Hepatocyte (in vitro differentiated cells): Measurements from ENCODE around the gene C1QTNF3. TPM values are rescaled to one million over a fixed set of nuclear protein-coding genes. Genes with fewer than 3 reads are reported as not detected.

Experiments
- DNase-seq: peaks from one replicate; pipeline ENCODE4 v3.0.0-alpha.2; 2016; ENCODE audit warnings: low spot score
- H2AFZ ChIP-seq: fragments of 200-600 bp; sonication (generic); 2 replicates; pipeline ENCODE4 v1.6.0; 2016; ENCODE audit warnings: antibody characterized with exemption, mild to moderate bottlenecking
- H3K27ac ChIP-seq: fragments of 200-600 bp; sonication (generic); 2 replicates; pipeline ENCODE4 v1.5.1; 2016; ENCODE audit warnings: mild to moderate bottlenecking
- H3K27me3 ChIP-seq: fragments of 200-600 bp; sonication (generic); 2 replicates; pipeline ENCODE4 v1.6.1; 2016
- H3K36me3 ChIP-seq: fragments of 200-600 bp; sonication (generic); replicated peaks from 2 replicates; pipeline ENCODE4 v1.5.1; 2016; ENCODE audit warnings: low read depth; ENCODE audit not compliant: insufficient read depth
- H3K4me1 ChIP-seq: fragments of 200-600 bp; sonication (generic); 2 replicates; pipeline ENCODE4 v1.5.1; 2016; ENCODE audit warnings: mild to moderate bottlenecking, moderate library complexity; ENCODE audit not compliant: insufficient read depth
- H3K4me2 ChIP-seq: fragments of 200-600 bp; sonication (generic); 2 replicates; pipeline ENCODE4 v1.6.0; 2016
- H3K4me3 ChIP-seq: fragments of 200-600 bp; sonication (generic); 2 replicates; pipeline ENCODE4 v1.5.1; 2016; ENCODE audit warnings: mild to moderate bottlenecking
- H3K79me2 ChIP-seq: fragments of 200-600 bp; sonication (generic); 2 replicates; pipeline ENCODE4 v1.6.0; 2017; ENCODE audit warnings: mild to moderate bottlenecking
- H3K9me2 ChIP-seq: fragments of 200-600 bp; sonication (generic); replicated peaks from 2 replicates; pipeline ENCODE4 v1.6.0; 2017; ENCODE audit warnings: mild to moderate bottlenecking; ENCODE audit not compliant: insufficient read depth
- H3K9me3 ChIP-seq: fragments of 200-600 bp; sonication (generic); 2 replicates; pipeline ENCODE4 v1.5.1; 2016; ENCODE audit warnings: low read depth, mild to moderate bottlenecking
- H4K20me1 ChIP-seq: fragments of 200-600 bp; sonication (generic); 2 replicates; pipeline ENCODE4 v1.6.0; 2016; ENCODE audit warnings: mild to moderate bottlenecking; ENCODE audit not compliant: insufficient read depth, poor library complexity, severe bottlenecking
- EZH2 ChIP-seq: fragments of 200-600 bp; sonication (generic); IDR thresholded peaks from 2 replicates; pipeline ENCODE4 v1.6.1; 2016; ENCODE audit warnings: antibody characterized with exemption, mild to moderate bottlenecking, borderline replicate concordance
- EZH2phosphoT487 ChIP-seq: fragments of 200-600 bp; sonication (generic); IDR thresholded peaks from one replicate; pipeline ENCODE4 v1.6.1; 2018; ENCODE audit warnings: antibody characterized with exemption, mild to moderate bottlenecking, low read depth, moderate library complexity; ENCODE audit not compliant: unreplicated experiment, severe bottlenecking
- WGBS: methylation state at CpG from one replicate; pipeline ENCODE4 v1.1.6; 2016; ENCODE audit warnings: low lambda C conversion rate; ENCODE audit errors: missing lambda C conversion rate; 5-methylcytosine and 5-hydroxymethylcytosine counted together
- polyA plus RNA-seq: library from polyadenylated mRNA; unstranded; fragments of >200 nt; fragmentation: Nextera tagmentation; extraction: Ambion mirVana; gene quantifications from 2 replicates; pipeline ENCODE4 v1.2.1, GENCODE V29; 2016
- total RNA-seq: library from RNA; depleted of rRNA; stranded (reverse); fragments of >200 nt; gene quantifications from 2 replicates; pipeline ENCODE4 v1.2.3, GENCODE V29; 2014
- TF ChIP-seq, protein P1 (sequence below): fragments of 200-600 bp; sonication (generic); IDR thresholded peaks from 2 replicates; pipeline ENCODE4 v1.5.1; 2016; ENCODE audit warnings: antibody characterized with exemption, mild to moderate bottlenecking; ENCODE audit not compliant: poor library complexity

The C1QTNF3 gene
- total and polyA plus RNA-seq, 2 experiments from 2014 or later = 2.7 to 7.4 TPM

DNA sequence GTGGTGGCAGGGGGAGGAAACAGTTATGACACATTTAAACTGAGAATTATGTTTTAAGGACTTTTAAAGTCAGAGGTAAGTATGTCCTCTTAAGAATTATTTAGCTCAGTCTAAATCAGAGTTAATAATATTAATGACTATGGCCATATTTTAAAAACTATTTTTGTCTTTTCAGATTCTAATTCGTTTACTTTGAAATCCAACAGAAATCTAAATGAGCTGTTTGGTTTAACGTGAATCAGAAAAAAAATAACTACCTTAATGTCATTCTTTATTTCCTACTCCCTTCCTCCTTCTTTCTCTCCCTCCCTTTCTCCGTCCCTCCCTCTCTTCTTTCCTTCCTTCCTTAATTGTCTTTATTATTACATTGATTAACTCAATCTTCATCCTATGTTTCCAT lies 14.7 kb downstream of the C1QTNF3 start:
- H3K4me2 ChIP-seq = no peak overlapping the region
- H3K27ac ChIP-seq = no peak overlapping the region
- no peaks in the 10 kb centered on the region for H3K9me3 ChIP-seq
- H3K79me2 ChIP-seq = no peaks in the 10 kb centered on the region
- no peaks in the 10 kb centered on the region for H3K36me3 ChIP-seq
- H3K4me3 ChIP-seq = no peak overlapping the region
- no peak for DNase-seq
- H4K20me1 ChIP-seq = no peaks in the 10 kb centered on the region
- H3K4me1 ChIP-seq = no peaks in the 10 kb centered on the region
- 83% methylated on average over 3 of the region's 3 CpGs for WGBS
- H3K9me2 ChIP-seq = no peaks in the 10 kb centered on the region
- H2AFZ ChIP-seq = no peak overlapping the region
- TF ChIP-seq EZH2 (no peak), EZH2phosphoT487 (no peak)
- TF ChIP-seq, protein P1, sequence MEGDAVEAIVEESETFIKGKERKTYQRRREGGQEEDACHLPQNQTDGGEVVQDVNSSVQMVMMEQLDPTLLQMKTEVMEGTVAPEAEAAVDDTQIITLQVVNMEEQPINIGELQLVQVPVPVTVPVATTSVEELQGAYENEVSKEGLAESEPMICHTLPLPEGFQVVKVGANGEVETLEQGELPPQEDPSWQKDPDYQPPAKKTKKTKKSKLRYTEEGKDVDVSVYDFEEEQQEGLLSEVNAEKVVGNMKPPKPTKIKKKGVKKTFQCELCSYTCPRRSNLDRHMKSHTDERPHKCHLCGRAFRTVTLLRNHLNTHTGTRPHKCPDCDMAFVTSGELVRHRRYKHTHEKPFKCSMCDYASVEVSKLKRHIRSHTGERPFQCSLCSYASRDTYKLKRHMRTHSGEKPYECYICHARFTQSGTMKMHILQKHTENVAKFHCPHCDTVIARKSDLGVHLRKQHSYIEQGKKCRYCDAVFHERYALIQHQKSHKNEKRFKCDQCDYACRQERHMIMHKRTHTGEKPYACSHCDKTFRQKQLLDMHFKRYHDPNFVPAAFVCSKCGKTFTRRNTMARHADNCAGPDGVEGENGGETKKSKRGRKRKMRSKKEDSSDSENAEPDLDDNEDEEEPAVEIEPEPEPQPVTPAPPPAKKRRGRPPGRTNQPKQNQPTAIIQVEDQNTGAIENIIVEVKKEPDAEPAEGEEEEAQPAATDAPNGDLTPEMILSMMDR = no peak
- no peaks in the 10 kb centered on the region for H3K27me3 ChIP-seq

DNA sequence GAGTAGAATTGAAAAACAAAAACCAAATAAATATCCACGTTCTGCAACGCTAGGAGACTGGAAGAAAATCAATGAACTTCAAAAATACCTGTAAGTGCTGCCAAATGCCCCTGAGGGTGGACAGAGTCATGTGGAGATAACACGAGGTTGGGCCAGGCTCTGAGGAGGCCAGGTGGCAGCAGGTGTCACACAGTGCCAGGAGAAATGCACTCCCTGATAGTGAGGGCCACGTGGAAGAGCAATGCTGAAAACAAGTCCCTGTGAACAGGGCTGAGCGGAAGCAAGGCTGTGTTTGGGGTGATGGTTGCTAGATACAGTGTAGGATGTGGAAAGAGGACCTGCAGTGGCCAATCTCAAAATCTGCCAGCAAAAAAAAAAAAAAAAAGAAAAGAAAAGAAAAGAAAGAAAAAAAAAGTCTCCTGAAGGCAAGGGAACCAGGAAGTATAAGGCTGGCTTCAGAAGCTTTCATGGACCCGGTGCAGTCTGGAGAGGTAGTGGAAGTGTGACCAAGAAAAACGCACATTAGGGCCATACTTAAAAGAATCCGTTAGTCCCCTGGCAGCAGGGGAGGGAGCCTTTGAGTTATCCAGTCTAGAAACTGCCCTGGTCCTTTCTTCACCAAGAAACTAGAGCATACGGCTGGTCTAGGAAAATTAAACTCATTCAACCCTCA lies 16.8 kb downstream of the C1QTNF3 start:
- no peaks in the 10 kb centered on the region for H3K79me2 ChIP-seq
- no peaks in the 10 kb centered on the region for H3K9me3 ChIP-seq
- 85% methylated on average over 9 of the region's 9 CpGs for WGBS
- no peak overlapping the region for H3K27ac ChIP-seq
- no peak overlapping the region for H3K4me3 ChIP-seq
- H3K36me3 ChIP-seq = no peaks in the 10 kb centered on the region
- no peaks in the 10 kb centered on the region for H3K9me2 ChIP-seq
- H2AFZ ChIP-seq = no peak overlapping the region
- no peak for TF ChIP-seq EZH2
- no peak for TF ChIP-seq EZH2phosphoT487
- TF ChIP-seq, protein P1 = no peak
- peaks cover 7% of the 10 kb centered on the region for H3K4me1 ChIP-seq
- no peak overlapping the region for H3K4me2 ChIP-seq
- DNase-seq = no peak
- H4K20me1 ChIP-seq = no peaks in the 10 kb centered on the region
- no peaks in the 10 kb centered on the region for H3K27me3 ChIP-seq

DNA sequence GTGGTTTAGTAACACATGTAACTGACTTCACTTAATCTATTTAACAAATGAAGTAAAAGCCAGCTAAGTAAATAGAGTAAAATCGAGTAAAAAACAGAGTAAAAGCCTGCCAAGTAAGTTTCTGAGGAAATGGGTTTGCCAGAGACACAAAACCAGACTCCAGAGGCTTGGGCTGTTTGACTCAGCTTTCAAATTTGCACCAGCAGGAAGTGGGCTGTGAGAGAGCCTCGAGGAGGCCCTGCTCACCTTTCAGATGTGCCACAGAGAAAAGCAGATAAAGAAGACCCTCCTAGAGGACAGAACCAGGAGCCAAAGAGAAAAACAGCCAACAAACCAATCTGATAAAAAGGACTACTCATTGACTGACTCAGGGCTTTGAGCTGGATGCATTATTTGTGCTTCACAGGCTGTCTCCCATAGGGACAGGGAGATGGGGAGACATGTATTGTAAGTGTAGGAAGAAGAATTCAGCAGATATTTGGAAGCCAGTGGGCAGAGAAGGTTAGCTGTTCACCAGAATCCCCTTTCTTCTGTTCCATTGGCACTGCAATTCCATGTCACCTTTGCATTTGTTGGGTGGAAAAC lies 20.8 kb downstream of the C1QTNF3 start:
- no peaks in the 10 kb centered on the region for H4K20me1 ChIP-seq
- H3K9me3 ChIP-seq = no peaks in the 10 kb centered on the region
- no peak for DNase-seq
- H3K4me1 ChIP-seq = peaks cover 17% of the 10 kb centered on the region
- H3K27me3 ChIP-seq = no peaks in the 10 kb centered on the region
- no peak overlapping the region for H2AFZ ChIP-seq
- H3K36me3 ChIP-seq = no peaks in the 10 kb centered on the region
- TF ChIP-seq, protein P1 = no peak
- TF ChIP-seq EZH2phosphoT487 (no peak), EZH2 (no peak)
- H3K79me2 ChIP-seq = no peaks in the 10 kb centered on the region
- 35% methylated on average over 2 of the region's 2 CpGs for WGBS
- no peaks in the 10 kb centered on the region for H3K9me2 ChIP-seq
- H3K4me3 ChIP-seq = no peak overlapping the region
- H3K27ac ChIP-seq = peak overlapping the region; percentile 80
- no peak overlapping the region for H3K4me2 ChIP-seq
